ENCODE results near the gene MATN1. TPM values are rescaled to one million over a fixed set of nuclear protein-coding genes. Genes with fewer than 3 reads are reported as not detected.

MATN1 gene
- total RNA-seq, 1 donor from 2014 or later, result 0.47 TPM

- H3K27ac Mint-ChIP-seq (ENCODE audit: unreplicated experiment), result no peak overlapping the region
- no peak overlapping the region for H3K4me3 Mint-ChIP-seq (ENCODE audit: unreplicated experiment)
- no peak for DNase-seq (ENCODE audit: low spot score)
- H3K36me3 Mint-ChIP-seq (ENCODE audit: low read depth), result no peaks in the 10 kb centered on the region
- no peaks in the 10 kb centered on the region for H3K4me1 Mint-ChIP-seq (ENCODE audit: low read depth)
- no peaks in the 10 kb centered on the region for H3K9me3 Mint-ChIP-seq (ENCODE audit: low read depth)
- H3K27me3 Mint-ChIP-seq (ENCODE audit: low read depth), result peaks cover 31% of the 10 kb centered on the region
- TF ChIP-seq, protein P1, sequence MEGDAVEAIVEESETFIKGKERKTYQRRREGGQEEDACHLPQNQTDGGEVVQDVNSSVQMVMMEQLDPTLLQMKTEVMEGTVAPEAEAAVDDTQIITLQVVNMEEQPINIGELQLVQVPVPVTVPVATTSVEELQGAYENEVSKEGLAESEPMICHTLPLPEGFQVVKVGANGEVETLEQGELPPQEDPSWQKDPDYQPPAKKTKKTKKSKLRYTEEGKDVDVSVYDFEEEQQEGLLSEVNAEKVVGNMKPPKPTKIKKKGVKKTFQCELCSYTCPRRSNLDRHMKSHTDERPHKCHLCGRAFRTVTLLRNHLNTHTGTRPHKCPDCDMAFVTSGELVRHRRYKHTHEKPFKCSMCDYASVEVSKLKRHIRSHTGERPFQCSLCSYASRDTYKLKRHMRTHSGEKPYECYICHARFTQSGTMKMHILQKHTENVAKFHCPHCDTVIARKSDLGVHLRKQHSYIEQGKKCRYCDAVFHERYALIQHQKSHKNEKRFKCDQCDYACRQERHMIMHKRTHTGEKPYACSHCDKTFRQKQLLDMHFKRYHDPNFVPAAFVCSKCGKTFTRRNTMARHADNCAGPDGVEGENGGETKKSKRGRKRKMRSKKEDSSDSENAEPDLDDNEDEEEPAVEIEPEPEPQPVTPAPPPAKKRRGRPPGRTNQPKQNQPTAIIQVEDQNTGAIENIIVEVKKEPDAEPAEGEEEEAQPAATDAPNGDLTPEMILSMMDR (IDR thresholded peaks at IDR 0.05), result no peak
Observed at GRCh38 chr1:30696831-30697230, 26.6 kb downstream of the MATN1 start.

DNA sequence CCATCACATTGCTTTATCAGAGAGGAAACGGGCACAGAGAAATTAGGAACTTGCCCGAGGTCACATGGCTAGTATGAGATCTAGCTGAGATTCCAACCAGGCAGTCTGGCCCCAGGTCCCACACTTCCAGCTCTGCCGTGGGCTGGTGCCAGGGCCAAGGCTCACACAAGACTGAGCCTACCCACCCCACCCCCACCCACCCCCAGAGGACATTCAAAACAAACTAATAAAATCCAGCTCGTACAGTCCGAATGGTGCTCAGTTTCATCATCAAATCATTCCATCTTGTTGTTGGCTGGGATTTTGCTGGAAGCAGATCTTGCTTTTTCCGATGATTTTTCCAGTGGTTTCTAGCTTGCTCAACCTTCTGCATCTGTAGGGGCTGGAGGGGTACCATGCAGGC, 27.9 kb downstream of the MATN1 start:
- no peaks in the 10 kb centered on the region for H3K36me3 Mint-ChIP-seq (ENCODE audit: low read depth)
- H3K27me3 Mint-ChIP-seq (ENCODE audit: low read depth), result peaks cover 36% of the 10 kb centered on the region

GRCh38 chr1:30694280-30695175, 28.9 kb downstream of the MATN1 start:
- Mint-ChIP-seq H3K4me1 (ENCODE audit: low read depth) (peaks cover 3% of the 10 kb centered on the region), H3K27me3 (ENCODE audit: low read depth) (peaks cover 43% of the 10 kb centered on the region), H3K4me3 (ENCODE audit: unreplicated experiment) (no peak overlapping the region), H3K9me3 (ENCODE audit: low read depth) (no peaks in the 10 kb centered on the region), H3K36me3 (ENCODE audit: low read depth) (no peaks in the 10 kb centered on the region), H3K27ac (ENCODE audit: unreplicated experiment) (no peak overlapping the region)
- no peak for DNase-seq (ENCODE audit: low spot score)
- TF ChIP-seq, protein P1 (IDR thresholded peaks at IDR 0.05), result no peak

More for the DNA sequence above, 27.9 kb downstream of the MATN1 start:
- TF ChIP-seq, protein P1 (IDR thresholded peaks at IDR 0.05), result no peak
- Mint-ChIP-seq H3K9me3 (ENCODE audit: low read depth) (no peaks in the 10 kb centered on the region), H3K4me1 (ENCODE audit: low read depth) (no peaks in the 10 kb centered on the region), H3K27ac (ENCODE audit: unreplicated experiment) (no peak overlapping the region), H3K4me3 (ENCODE audit: unreplicated experiment) (no peak overlapping the region)
- no peak for DNase-seq (ENCODE audit: low spot score)

DNA sequence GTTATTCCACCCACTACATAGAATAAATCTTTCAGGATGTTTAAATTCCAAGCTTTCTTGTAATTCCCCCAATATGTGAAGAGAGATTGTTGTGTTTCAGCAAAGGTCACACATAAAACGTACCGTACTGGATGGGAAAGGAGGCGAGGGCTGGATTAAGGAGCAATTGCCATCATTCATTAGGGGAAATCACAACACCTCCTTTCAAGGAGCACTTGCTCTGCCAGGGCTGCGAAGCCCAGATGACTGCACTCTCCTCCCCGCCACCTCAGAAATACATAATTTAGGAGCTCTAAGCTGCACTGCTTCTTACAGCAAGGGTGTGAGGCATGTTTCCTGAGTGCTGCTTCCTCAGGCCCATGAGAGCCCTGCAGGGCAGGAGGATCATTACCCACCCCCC, 29.6 kb downstream of the MATN1 start:
- H3K4me3 Mint-ChIP-seq (ENCODE audit: unreplicated experiment), result no peak overlapping the region

GRCh38 chr1:30693366-30693765, 30.0 kb downstream of the MATN1 start:
- Mint-ChIP-seq H3K27me3 (ENCODE audit: low read depth) (peaks cover 49% of the 10 kb centered on the region), H3K27ac (ENCODE audit: unreplicated experiment) (no peak overlapping the region), H3K36me3 (ENCODE audit: low read depth) (no peaks in the 10 kb centered on the region)

More for the DNA sequence above, 29.6 kb downstream of the MATN1 start:
- H3K4me1 Mint-ChIP-seq (ENCODE audit: low read depth), result peaks cover 3% of the 10 kb centered on the region
- H3K27ac Mint-ChIP-seq (ENCODE audit: unreplicated experiment), result no peak overlapping the region
- DNase-seq (ENCODE audit: low spot score), result no peak
- no peaks in the 10 kb centered on the region for H3K9me3 Mint-ChIP-seq (ENCODE audit: low read depth)
- no peaks in the 10 kb centered on the region for H3K36me3 Mint-ChIP-seq (ENCODE audit: low read depth)
- peaks cover 46% of the 10 kb centered on the region for H3K27me3 Mint-ChIP-seq (ENCODE audit: low read depth)
- TF ChIP-seq, protein P1 (IDR thresholded peaks at IDR 0.05), result no peak

More at GRCh38 chr1:30693366-30693765, 30.0 kb downstream of the MATN1 start:
- TF ChIP-seq, protein P1 (IDR thresholded peaks at IDR 0.05), result no peak
- Mint-ChIP-seq H3K4me3 (ENCODE audit: unreplicated experiment) (no peak overlapping the region), H3K9me3 (ENCODE audit: low read depth) (no peaks in the 10 kb centered on the region), H3K4me1 (ENCODE audit: low read depth) (peaks cover 3% of the 10 kb centered on the region)
- DNase-seq (ENCODE audit: low spot score), result no peak
